ENCODE measurements around the gene PIK3R1.

PIK3R1 gene

GRCh38 chr5:68303754-68304420 is 88.3 kb downstream of the PIK3R1 start:
- no peak for DNase-seq

- no peak for DNase-seq
Measured at GRCh38 chr5:68304421-68305052, 89.0 kb downstream of the PIK3R1 start.

DNA sequence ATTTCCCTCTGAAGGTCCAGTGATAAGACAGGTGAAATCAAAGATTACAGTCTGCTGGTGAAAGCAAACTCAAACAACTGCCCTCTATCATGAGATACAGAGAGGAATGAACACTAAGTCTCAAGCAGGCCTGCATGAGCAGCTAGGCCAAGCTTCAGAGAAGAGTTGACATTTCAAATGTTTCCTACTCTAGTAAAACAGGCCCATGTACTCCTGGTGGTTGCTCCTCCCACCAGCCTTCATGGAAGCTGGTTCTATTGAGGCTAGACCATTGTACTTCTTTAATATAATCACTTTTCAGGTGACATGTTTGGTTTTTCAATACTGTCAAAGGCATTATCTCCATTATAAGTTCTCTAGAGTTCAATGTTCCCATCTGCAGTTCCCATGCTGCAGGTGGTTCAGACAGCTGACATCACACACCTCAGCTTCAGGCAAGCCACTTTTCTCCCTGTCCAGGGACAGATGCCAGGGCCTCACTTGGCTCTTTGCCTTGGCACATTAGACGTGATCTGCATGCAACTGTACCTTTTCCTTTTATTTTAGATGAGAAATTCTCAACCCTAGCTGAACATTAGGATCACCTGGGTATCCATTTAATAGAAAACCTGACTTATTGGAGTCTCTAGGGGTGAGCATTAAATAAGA is 89.8 kb downstream of the PIK3R1 start:
- no peak for DNase-seq

- DNase-seq: no peak
Measured at GRCh38 chr5:68306361-68307014, 90.9 kb downstream of the PIK3R1 start.

GRCh38 chr5:68313336-68313735 is 97.8 kb downstream of the PIK3R1 start:
- DNase-seq: no peak

- DNase-seq: no peak
Measured at GRCh38 chr5:68314465-68314864, 98.9 kb downstream of the PIK3R1 start.

GRCh38 chr5:68315679-68316271 is 100.2 kb downstream of the PIK3R1 start:
- no peak for DNase-seq

DNA sequence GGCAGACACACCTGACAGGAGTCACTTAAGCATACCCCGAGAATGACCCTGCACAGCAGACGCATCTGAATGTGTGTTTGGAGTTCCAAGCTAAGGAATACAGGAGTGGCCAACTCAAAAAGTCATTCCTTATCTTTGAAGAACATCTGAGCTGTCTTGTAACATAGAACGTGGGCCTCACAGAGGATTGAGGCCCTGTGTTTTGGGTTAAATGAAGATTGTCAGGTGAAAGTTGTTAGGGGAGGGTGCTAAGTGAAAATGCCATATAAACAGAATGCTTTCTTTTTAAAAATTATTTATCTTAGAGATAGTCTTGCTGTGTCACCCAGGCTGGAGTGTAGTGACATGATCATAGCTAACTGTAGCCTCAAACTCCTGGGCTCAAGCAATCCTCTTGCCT is 100.9 kb downstream of the PIK3R1 start:
- DNase-seq: no peak

DNA sequence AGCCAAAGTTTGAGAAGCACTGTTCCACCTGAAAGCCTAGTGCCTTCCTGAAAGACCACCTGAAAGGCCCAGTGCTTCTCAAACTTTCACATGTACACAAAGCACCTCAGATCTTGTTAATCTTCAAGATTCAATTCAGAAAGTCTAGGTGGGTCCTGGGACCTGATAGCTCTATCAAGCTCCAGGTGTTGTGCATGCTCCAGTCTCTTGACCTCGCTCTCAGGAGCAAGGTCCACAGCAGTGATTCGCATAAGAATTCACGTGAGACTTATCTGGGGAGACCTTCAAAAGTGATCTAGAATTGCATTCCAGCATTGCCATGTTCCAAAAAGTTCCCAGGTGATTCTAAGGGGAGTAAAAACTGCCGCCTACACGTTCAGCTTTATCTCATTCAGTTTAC is 102.1 kb downstream of the PIK3R1 start:
- DNase-seq: no peak

- DNase-seq: no peak
Measured at GRCh38 chr5:68318955-68319705, 103.6 kb downstream of the PIK3R1 start.

DNA sequence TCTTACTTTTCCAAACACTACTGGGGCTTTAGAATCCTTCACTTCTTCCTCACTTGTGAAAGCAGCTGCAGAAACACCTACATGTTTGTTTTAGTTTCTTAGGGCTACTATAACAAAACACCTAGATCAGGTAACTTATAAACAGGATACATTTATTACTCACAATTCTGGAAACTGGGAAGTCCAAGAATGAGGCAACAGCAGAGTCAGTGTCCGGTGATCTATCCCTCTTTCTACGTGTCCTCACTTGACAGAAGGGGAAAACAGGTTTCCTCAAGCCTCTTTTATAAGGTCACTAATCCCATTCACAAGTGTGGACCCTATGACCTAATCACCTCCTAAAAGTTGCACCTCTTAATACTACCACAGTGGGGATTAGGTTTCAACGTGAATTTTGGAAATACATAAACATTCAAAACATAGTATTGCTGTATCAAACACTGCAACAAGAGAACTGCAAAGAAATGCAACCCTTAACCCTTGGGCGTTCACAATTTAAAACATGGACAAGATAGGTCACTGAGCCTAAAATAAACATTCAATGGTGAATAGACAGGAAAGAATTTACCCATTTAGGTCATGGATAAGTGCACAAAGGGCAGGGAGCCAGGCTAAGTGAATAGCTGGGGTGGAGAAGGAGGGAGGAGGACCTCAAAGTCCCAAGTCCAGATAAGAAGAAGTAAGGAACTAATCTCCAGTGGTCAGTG is 104.3 kb downstream of the PIK3R1 start:
- DNase-seq: no peak

GRCh38 chr5:68320413-68320986 is 104.9 kb downstream of the PIK3R1 start:
- DNase-seq: no peak

DNA sequence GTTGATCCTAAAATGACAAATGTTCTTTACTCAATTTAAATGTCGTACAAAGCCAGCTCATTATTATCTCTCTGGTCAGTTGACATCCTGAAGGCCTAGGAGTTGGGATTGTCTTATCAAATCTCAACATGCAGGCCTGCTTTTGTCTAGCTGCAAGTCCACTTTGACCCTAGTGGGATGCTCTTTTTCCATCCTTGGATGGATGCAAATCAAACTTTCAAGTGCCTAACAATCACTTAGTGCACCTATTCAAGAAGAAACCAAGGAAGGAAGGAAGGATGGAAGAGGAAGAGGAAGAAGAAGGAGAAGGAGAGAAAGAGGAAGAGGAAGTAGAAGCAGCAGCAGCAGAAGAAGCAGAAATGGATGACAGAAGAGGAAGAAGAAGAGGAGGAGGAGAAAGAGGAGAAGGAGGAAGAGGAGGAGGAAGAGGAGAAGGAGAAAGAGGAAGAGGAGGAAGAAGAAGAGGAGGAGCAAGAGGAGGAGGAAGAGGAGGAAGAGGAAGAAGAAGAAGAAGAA is 109.6 kb downstream of the PIK3R1 start:
- no peak for DNase-seq

- DNase-seq: no peak
Measured at GRCh38 chr5:68329554-68330255, 114.1 kb downstream of the PIK3R1 start.

DNA sequence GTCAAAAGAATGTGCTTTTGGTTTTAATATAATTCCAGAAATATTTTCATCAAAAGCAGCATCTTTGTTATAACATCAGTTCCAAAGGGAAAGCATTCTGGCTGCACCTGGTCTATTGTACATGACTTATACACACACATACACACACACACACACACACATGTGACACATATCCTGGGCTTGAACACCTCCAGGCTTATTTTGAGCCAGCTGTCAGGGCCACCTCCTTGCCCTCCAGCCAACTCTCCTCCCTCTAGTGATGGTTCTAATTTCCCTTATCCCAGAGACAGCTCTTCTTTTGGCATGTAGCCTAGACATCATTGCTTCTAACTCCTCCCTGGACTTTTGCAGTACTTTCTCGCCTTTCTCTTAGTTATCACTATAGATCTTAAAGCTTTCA is 115.0 kb downstream of the PIK3R1 start:
- no peak for DNase-seq

- DNase-seq: no peak
Measured at GRCh38 chr5:68331192-68332079, 115.9 kb downstream of the PIK3R1 start.

- no peak for DNase-seq
Measured at GRCh38 chr5:68332080-68332451, 116.5 kb downstream of the PIK3R1 start.

DNA sequence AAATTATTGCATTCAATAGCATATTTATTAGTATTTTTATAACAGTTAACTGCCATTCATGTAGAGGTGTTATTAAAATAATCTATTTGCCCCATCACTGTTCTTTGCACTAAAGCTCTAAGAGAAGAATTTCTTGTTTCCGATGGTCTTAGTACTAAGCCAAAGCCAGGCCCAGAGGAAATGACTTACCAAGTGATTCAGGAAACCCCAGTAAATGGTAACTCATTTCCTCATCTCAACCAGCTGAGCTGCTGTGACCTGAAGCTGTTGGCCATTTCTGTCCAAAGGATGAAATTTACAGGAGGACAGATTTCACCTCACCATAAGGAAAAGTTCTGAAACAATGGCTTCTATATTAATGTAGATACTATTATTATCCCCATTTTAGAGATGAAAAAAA is 117.0 kb downstream of the PIK3R1 start:
- DNase-seq: no peak

DNA sequence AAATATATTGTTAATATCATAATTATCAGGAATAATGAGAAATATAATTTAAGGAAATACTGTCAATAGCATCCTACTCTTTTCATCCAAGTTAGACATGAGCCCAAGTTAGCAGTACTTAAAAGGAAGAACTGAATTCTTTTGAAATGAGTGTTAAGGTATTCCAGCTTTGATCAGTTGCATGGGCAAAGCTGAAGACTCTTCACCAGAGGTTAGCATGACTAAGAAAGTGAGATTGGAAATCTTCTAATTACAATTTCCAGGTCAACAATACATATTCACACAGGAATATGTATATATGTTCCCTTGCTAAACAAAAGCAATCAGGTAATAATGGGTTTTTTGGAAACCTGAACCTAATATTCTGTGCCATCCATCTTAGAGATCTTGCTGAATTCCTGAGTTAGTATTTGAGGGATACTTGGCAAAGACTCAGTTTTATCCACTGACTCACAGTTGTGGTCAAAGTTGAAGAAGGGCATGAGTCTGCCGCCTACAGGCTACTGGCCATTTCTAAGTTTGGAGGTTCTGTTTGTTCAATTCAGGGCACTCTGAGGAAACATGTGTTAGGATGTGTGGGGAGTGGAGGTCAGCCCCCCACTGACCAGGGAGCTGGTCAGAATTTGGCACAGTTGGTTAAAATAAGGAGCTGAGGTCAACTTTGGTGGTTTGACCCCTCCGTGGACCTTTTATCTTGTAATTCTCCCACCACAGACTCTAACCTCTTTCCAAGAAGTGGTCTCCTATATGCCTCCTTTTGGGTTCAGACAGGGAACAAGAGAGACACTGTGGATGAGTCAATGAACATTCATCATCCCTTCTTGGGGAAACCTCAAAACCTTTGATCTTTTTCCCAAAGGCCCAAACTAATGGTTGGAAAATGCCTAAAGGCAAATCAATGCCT is 118.3 kb downstream of the PIK3R1 start:
- no peak for DNase-seq

All from NCI-H1436 (cell line).